RWPE1 (cell line): ENCODE measurements around the gene EEF1A2.

ENCODE experiments used
- CTCF ChIA-PET: fragments of 350-600 bp; sonication (Branson Sonifier 250); formaldehyde crosslinking; extraction: SDS; loops from one replicate; lab custom pipeline; 2021; lab: Yijun Ruan, JAX
- POLR2A ChIA-PET: fragments of 400-600 bp; formaldehyde crosslinking; extraction: SDS; loops from one replicate; lab custom pipeline; 2020; ENCODE audit warnings: antibody characterized with exemption; ENCODE audit not compliant: low non-redundant PET; lab: Yijun Ruan, JAX
- DNase-seq: peaks from one replicate; pipeline ENCODE4 v3.0.0; 2012; ENCODE audit warnings: low spot score
- H3K27ac ChIP-seq: fragments of 450-650 bp; 2 replicates; pipeline ENCODE4 v1.5.1; 2017
- TF ChIP-seq, protein P1 (sequence below): fragments of 450-650 bp; conservative IDR thresholded peaks from 2 replicates; pipeline ENCODE4 v1.5.1; 2017; ENCODE audit warnings: low read depth, mild to moderate bottlenecking

The EEF1A2 gene

DNA sequence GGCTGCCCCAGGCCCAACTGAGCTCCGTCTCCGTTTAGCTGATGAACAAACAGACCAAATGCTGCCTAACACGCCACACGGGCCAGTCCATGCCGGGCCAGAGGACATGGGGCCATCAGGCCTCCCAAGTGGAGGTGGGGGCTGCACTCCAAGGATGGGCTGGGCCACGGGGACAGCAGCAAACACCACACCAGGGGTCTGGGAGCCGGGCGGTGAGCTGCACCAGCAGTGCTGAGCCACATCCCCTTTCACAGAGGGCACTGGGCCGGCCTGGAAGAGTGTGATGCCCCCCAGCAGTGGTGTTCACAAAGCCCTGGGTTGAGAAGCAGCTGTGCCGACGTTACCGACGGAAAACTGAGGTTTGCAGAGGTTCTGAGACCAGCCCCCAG, 29.2 kb downstream of the EEF1A2 start:
- no peak for DNase-seq
- H3K27ac ChIP-seq, result no peak overlapping the region
- POLR2A ChIA-PET, result no interaction called here
- TF ChIP-seq, protein P1, sequence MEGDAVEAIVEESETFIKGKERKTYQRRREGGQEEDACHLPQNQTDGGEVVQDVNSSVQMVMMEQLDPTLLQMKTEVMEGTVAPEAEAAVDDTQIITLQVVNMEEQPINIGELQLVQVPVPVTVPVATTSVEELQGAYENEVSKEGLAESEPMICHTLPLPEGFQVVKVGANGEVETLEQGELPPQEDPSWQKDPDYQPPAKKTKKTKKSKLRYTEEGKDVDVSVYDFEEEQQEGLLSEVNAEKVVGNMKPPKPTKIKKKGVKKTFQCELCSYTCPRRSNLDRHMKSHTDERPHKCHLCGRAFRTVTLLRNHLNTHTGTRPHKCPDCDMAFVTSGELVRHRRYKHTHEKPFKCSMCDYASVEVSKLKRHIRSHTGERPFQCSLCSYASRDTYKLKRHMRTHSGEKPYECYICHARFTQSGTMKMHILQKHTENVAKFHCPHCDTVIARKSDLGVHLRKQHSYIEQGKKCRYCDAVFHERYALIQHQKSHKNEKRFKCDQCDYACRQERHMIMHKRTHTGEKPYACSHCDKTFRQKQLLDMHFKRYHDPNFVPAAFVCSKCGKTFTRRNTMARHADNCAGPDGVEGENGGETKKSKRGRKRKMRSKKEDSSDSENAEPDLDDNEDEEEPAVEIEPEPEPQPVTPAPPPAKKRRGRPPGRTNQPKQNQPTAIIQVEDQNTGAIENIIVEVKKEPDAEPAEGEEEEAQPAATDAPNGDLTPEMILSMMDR, result no peak
- CTCF ChIA-PET, result interaction anchor here (0.6 kb wide), 1 partner anchor 435 kb away, joined by 3 read pairs; no protein-coding TSS in a partner anchor

DNA sequence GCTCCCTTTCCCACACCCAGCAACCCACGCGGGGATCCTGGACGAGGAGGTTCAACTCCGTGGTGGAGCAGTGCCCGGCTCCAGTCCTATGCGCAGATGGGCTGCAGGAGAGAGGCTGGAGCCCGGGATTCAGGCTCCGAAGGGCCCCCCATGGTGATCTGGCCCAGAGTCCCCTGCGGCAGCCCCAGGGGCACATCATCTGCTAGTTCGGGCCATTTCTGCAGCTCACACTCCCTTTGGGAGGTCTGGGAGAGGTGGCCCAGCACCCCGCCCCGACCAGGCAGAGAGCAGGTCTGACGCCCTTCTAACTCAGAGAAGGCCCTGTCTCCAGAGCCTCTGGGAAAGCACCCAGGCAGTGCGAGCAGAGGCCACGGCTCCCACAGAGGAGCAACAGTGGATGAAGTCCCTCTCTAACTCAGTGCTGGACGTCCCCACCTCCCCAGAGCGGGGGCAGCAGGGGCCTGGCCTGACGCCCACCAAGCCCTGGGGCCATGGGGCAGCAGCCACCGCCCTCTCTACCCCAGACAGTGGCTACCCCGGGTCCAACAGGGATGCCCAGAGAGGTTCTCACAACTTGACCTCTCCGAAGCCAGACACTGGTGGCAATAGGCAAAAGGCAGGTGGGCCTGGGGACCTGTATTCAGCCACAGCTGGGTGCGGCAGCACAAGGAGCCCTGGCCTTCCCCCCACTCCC, 29.7 kb downstream of the EEF1A2 start:
- no peak for DNase-seq
- ChIA-PET CTCF (interaction anchor here (0.6 kb wide), 1 partner anchor 250 kb away, joined by 5 read pairs; no protein-coding TSS in a partner anchor), POLR2A (no interaction called here)
- TF ChIP-seq, protein P1, result no peak
- no peak overlapping the region for H3K27ac ChIP-seq

DNA sequence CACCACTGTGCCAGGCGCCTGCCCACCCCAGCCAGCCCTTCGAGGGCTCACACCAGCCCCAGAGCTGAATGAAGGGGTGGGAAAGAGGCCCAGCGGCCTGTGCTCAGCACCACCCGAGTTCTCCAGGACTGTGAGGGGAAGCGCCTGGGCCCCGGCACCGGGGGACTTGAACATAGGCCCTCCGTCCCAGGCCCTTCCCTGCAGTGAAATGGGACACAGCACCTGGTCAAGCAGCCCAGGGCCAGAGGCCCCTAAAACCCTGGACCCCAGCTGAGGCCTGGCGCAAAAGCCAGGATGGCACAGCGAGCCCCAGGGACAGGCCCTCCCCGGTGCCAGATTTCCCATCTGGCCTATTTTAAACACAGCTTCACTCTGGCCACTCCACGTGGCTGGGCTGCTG, 30.5 kb downstream of the EEF1A2 start:
- TF ChIP-seq, protein P1, result no peak

DNA sequence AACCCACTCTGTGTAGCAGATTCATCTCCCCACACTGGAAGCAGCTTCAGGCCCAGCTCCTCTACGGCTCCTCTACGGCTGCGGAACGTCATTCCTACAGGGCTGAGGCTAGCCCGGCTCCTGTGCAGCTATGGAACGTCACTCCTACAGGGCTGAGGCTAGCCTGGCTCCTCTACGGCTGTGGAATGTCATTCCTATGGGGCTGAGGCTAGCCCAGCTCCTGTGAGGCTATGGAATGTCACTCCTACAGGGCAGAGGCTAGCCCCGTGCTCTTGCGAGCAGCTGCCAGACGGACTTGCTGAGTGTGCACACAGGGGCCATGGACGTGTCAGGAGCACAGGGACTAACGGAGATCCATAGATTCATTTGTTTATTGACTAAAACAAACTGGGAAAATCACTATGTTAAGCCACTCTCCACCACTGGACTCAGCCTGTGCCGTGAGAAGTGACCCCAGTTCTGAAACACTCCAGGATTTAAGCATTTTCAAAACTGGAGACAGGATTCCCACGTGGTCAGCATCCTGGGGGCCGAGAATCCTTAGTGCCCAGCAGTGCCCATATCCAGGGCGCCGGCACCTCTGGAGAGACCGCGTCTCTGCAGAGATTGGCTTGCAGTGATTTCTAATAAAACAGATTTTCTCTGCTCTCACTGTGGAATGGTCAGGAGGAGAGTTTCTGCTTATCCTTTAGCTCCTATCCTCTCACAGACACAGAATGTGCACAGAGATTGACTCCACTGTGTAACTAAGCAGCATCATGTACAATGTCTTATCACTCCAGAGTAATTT, 31.4 kb downstream of the EEF1A2 start:
- CTCF ChIA-PET, result interaction anchor here (0.6 to 0.7 kb wide), 2 partner anchors 132 to 158 kb away, joined by 4 read pairs; no protein-coding TSS in a partner anchor
- DNase-seq, result no peak
- POLR2A ChIA-PET, result no interaction called here
- TF ChIP-seq, protein P1, result no peak
- no peak overlapping the region for H3K27ac ChIP-seq

More for the DNA sequence above, 30.5 kb downstream of the EEF1A2 start:
- H3K27ac ChIP-seq, result no peak overlapping the region
- DNase-seq, result no peak
- ChIA-PET CTCF (interaction anchor here (0.6 kb wide), 2 partner anchors 131 to 251 kb away, joined by 4 to 5 read pairs; no protein-coding TSS in a partner anchor), POLR2A (no interaction called here)

DNA sequence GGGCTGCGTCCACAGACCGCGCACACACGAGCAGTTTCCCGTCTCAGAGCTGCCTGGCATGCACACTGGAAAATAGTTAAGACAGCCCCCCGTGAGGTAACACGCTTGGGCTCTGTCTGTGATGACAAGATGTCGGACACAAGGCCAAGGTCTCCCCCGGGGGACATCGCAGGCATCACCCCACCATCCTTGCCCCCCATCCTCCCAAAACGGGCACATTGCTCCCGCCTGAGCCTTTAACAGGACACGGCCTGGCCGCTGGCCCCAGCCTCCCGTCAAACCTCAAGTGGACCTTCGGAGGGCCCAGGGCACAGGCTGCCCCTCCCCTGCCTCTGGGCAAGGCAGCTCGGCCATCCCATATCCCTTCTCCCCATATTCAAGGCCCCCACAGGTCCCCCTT, 32.0 kb downstream of the EEF1A2 start:
- H3K27ac ChIP-seq, result no peak overlapping the region
- CTCF ChIA-PET, result interaction anchor here (0.7 kb wide), 1 partner anchor 157 kb away, joined by 4 read pairs; no protein-coding TSS in a partner anchor
- DNase-seq, result no peak
- TF ChIP-seq, protein P1, result no peak
- POLR2A ChIA-PET, result no interaction called here

DNA sequence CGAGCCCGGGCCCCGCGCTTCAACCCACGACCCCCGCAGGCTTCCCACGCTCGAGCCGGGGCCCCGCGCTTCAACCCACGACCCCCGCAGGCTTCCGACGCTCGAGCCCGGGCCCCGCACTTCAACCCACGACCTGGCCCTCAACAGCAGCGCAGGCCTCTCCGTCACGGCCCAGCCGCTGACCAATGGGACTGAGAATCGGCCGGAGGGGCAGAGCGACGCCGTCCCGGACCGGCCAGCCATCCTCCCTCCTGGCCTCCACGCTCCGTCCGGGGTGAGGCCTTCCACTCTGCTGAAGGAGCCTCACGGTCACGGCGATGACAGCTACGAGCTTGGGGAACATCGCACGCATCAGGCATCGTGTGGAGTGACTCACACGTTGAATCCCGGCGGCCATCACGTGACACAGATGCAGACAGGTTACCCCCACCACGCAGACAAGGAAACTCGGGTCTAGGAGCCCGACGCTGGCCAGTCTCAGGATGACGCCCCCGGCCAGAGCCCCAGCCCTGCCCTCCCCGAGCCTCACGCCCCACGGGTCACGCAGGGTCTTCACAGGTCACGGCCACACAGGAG, 32.5 kb downstream of the EEF1A2 start:
- POLR2A ChIA-PET, result interaction anchor here (0.7 kb wide), 1 partner anchor 540 kb away, joined by 4 read pairs; the partner anchor contains the start of gene DIDO1
- no peak for DNase-seq
- CTCF ChIA-PET, result interaction anchor here (0.7 to 2.4 kb wide), 3 partner anchors 16 to 157 kb away, joined by 3 to 9 read pairs (median 4); no protein-coding TSS in a partner anchor
- TF ChIP-seq, protein P1, result no peak
- H3K27ac ChIP-seq, result no peak overlapping the region
